BJ (cell line): ENCODE results near the gene TMUB1. TPM values are rescaled to one million over a fixed set of nuclear protein-coding genes. Genes with fewer than 3 reads are reported as not detected.

Experiments
- CTCF ChIA-PET: fragments of 350-600 bp; formaldehyde crosslinking; extraction: SDS; loops from one replicate; lab custom pipeline; 2021; ENCODE audit warnings: antibody characterized with exemption, inconsistent platforms; lab: Yijun Ruan, JAX
- POLR2A ChIA-PET: fragments of 300-600 bp; sonication (Branson Sonifier 250); formaldehyde crosslinking; extraction: SDS; loops from one replicate; lab custom pipeline; 2021; ENCODE audit warnings: antibody characterized with exemption; lab: Charles Lee
- DNase-seq: peaks from one replicate; pipeline ENCODE4 v3.0.0-alpha.2; 2011; ENCODE audit warnings: low read depth
- H3K27me3 ChIP-seq: 2 replicates; pipeline ENCODE4 v1.6.0; 2011; ENCODE audit warnings: low read length; ENCODE audit not compliant: control insufficient read depth, insufficient read depth
- H3K36me3 ChIP-seq: 2 replicates; pipeline ENCODE4 v1.5.1; 2011; ENCODE audit warnings: low read length; ENCODE audit not compliant: control insufficient read depth, insufficient read depth
- H3K4me3 ChIP-seq: 2 replicates; pipeline ENCODE4 v1.5.1; 2011; ENCODE audit warnings: low read depth, mild to moderate bottlenecking, control low read depth, low read length
- CTCF ChIP-seq: IDR thresholded peaks from 2 replicates; pipeline ENCODE4 v1.5.1; 2011; ENCODE audit warnings: low read depth, mild to moderate bottlenecking, control low read depth, inconsistent platforms, low read length, moderate library complexity; ENCODE audit not compliant: insufficient read depth
- polyA plus RNA-seq: library from polyadenylated mRNA; depleted of rRNA; stranded (reverse); fragments of >200 nt; gene quantifications from 2 replicates; pipeline ENCODE4 v1.2.3, GENCODE V29; 2011

TMUB1 gene
- polyA plus RNA-seq, 1 experiment: 27.8 TPM

- Histone ChIP-seq H3K4me3 (no peak overlapping the region), H3K36me3 (peaks cover 5% of the 10 kb centered on the region; the same call in 1 of the 2 replicates), H3K27me3 (no peaks in the 10 kb centered on the region)
- CTCF ChIA-PET: interaction anchor here (1.1 to 12.9 kb wide), 3 partner anchors 9 to 82 kb away, joined by 3 to 143 read pairs (median 5); no protein-coding TSS in a partner anchor
- DNase-seq: no peak
- no peak for TF ChIP-seq CTCF
- POLR2A ChIA-PET: no interaction called here
Measured at GRCh38 chr7:151095828-151096475, 12.7 kb upstream of the TMUB1 start.

DNA sequence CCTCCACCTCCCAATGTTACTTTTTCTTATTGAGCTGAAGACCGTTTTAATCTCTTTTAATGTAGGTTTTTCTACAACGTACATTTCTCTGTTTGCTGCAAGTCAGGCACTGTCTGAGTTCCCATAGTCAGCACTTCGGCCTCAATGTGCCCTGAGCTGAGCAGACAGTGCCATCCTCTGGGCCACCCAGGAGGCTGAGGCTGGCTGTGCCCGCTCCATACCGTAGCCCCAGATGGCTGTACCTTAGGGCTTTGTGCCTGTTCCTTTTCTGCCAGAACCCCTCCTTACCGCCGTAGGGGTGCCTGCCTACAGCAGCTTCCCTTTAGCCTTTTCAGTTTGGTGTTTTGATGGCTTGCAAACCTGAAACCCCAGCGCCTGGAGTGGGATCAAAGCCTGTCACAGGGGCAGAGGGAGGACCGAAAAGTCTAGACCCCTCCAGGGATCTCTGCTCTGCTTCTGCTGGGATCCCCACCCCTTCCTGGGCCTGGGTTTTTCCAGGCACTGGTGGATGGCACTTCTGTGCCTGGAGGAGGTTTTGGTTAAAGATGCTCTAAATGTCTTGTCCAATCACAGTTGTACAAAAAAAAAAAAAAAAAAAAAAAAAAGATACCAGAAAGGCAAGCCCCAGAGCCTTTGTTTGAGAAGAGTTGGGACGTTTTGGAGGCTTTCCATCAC, 12.0 kb upstream of the TMUB1 start:
- no peak for DNase-seq
- Histone ChIP-seq H3K27me3 (no peaks in the 10 kb centered on the region), H3K36me3 (peaks cover 5% of the 10 kb centered on the region; the same call in 1 of the 2 replicates), H3K4me3 (no peak overlapping the region)
- ChIA-PET POLR2A (no interaction called here), CTCF (interaction anchor here (1.1 to 12.9 kb wide), 4 partner anchors 9 to 82 kb away, joined by 3 to 143 read pairs (median 4); no protein-coding TSS in a partner anchor)
- no peak for TF ChIP-seq CTCF

GRCh38 chr7:151094675-151095074, 11.4 kb upstream of the TMUB1 start:
- Histone ChIP-seq H3K4me3 (no peak overlapping the region), H3K36me3 (peaks cover 5% of the 10 kb centered on the region; the same call in 1 of the 2 replicates), H3K27me3 (no peaks in the 10 kb centered on the region)
- no peak for DNase-seq
- ChIA-PET CTCF (interaction anchor here (1.1 to 12.9 kb wide), 4 partner anchors 10 to 81 kb away, joined by 3 to 143 read pairs (median 4); no protein-coding TSS in a partner anchor), POLR2A (no interaction called here)
- TF ChIP-seq CTCF: no peak

DNA sequence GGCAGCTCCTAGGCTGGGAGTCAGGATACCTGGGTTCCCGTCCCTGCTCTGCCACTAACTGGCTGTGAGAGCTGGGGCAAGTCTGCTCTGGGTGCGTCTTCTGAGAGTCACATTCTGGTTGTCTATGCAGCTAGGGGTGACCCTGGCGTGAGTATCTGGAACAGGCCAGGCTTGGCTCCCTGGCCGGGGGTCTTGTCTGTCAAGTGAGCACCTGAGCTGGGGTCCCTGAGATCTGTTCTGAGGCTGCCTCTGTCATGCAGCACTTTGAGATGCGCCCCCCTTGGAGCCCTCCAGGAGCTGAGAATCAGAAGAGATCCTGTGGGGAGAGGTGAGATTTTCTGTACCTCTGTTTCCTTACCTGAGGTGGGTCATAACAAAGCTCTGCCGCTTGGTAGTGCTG, 10.5 kb upstream of the TMUB1 start:
- POLR2A ChIA-PET: no interaction called here
- CTCF ChIA-PET: interaction anchor here (12.9 kb wide), 1 partner anchor 17 kb away, joined by 143 read pairs; no protein-coding TSS in a partner anchor

More for the DNA sequence above, 10.5 kb upstream of the TMUB1 start:
- no peak for TF ChIP-seq CTCF
- Histone ChIP-seq H3K36me3 (peaks cover 5% of the 10 kb centered on the region; the same call in 1 of the 2 replicates), H3K4me3 (no peak overlapping the region), H3K27me3 (no peaks in the 10 kb centered on the region)
- no peak for DNase-seq
